GM12891 (cell line): ENCODE data around the gene SOBP.

Experiments
- DNase-seq: peaks from one replicate; pipeline ENCODE4 v3.0.0; 2011; ENCODE audit warnings: low spot score; ENCODE audit not compliant: insufficient read length
- FAIRE-seq: peaks from 2 replicates; lab custom pipeline; 2011; peaks lifted over from hg19 to GRCh38; lab: Jason Lieb, UNC
- PAX5 ChIP-seq: IDR thresholded peaks from 2 replicates; pipeline ENCODE4 v1.6.1; 2011; ENCODE audit warnings: low read length, moderate library complexity, mild to moderate bottlenecking; ENCODE audit not compliant: insufficient read depth, severe bottlenecking
- POLR2A ChIP-seq: IDR thresholded peaks from 2 replicates; pipeline ENCODE4 v1.6.1; 2011; ENCODE audit warnings: low read depth, low read length, control low read depth
- POLR2AphosphoS5 ChIP-seq: IDR thresholded peaks from 2 replicates; pipeline ENCODE4 v1.6.1; 2011; ENCODE audit warnings: low read depth, low read length, control low read depth
- POU2F2 ChIP-seq: IDR thresholded peaks from 2 replicates; pipeline ENCODE4 v1.6.1; 2011; ENCODE audit warnings: low read depth, mild to moderate bottlenecking, control low read depth, low read length, moderate library complexity
- SPI1 ChIP-seq: IDR thresholded peaks from 2 replicates; pipeline ENCODE4 v1.6.1; 2011; ENCODE audit warnings: low read depth, low read length, control low read depth
- TAF1 ChIP-seq: IDR thresholded peaks from 2 replicates; pipeline ENCODE4 v1.6.1; 2011; ENCODE audit warnings: low read depth, low read length, control low read depth

SOBP gene

DNA sequence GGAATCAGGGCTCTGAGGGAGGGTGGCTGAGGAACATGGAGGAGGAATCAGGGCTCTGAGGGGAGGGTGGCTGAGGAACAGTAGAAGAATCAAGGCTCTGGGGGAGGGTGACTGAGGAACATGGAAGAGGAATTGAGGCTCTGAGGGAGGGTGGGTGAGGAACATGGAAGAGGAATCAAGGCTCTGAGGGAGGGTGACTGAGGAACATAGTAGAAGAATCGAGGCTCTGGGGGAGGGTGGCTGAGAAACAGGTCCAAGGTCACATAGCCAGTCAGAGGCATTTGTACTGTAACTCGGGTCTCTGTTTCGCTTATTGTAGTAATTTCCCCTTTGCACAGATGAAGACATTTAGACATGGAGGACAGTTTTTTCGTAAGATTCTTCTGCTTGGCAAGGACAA is 164.8 kb downstream of the SOBP start:
- DNase-seq (no peak), FAIRE-seq (peak; percentile 41)
- TF ChIP-seq POU2F2, result no peak
- TF ChIP-seq TAF1, result no peak
- TF ChIP-seq POLR2AphosphoS5, result no peak
- no peak for TF ChIP-seq PAX5
- no peak for TF ChIP-seq SPI1
- no peak for TF ChIP-seq POLR2A

DNA sequence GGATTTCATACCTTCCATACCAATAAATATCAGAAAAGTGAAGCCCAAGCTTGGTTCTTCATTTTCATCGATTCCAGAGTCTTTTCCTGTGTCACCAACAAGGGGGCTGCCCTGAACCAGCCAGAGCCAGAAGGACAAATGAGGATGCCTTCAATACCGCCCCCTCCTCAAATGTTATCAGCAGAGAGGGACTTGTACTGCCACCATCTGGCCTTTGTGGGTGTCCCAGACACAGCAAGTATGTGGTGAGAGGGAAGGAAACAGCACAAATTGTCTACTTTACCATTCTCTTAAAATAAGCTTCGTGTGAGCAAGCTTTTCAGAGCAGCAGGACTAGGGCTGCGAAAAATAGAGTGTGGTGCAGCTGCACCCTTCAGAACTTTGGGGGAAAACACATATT is 165.3 kb downstream of the SOBP start:
- no peak for TF ChIP-seq POLR2A
- TF ChIP-seq TAF1, result no peak
- TF ChIP-seq POU2F2, result no peak
- no peak for TF ChIP-seq SPI1
- DNase-seq (no peak), FAIRE-seq (peak; percentile 85)

DNA sequence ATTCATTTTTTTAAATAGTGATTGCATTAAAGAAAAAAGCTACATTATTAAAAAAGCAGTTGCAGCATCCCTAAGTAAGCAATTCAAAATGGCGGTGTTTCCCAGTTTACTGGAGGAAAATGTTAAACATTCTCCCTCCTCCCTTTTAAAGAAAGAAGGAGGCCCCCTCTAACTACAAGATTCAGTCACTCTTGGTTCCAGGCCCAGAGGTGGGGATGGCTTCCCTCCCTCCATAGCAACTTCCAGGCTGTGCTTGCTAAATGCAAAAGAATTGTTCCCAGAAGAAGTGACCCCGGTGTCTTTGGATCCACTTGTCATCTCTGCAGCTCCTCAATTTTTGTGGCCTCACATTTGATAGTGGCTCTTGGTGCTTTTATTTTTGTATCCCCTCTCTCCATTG is 165.9 kb downstream of the SOBP start:
- no peak for TF ChIP-seq TAF1
- no peak for TF ChIP-seq SPI1
- no peak for TF ChIP-seq PAX5
- no peak for TF ChIP-seq POLR2AphosphoS5
- TF ChIP-seq POU2F2, result no peak
- no peak for TF ChIP-seq POLR2A
- FAIRE-seq, result no peak
- no peak for DNase-seq

DNA sequence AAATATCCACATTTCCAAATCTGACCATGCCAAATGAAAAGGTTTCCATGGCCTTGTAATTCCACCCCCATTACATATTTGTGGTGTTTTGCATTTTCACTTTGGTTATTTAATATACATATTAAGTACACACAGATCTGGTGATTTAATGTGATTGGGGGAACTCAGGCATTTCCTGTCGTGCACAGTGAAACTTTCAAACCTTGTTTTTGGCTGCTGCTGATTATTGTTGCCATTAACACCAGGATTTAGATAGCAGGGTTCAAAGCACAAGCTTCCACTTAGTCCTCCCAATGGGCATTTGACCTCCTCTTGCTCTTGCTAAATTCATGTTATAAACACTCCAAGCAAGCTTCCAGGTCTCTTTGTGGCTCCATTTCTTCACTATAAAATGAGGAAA is 166.5 kb downstream of the SOBP start:
- TF ChIP-seq SPI1 (peak; percentile 65; the same call in 1 of the 2 replicates), TAF1 (no peak)
- DNase-seq (no peak), FAIRE-seq (no peak)

DNA sequence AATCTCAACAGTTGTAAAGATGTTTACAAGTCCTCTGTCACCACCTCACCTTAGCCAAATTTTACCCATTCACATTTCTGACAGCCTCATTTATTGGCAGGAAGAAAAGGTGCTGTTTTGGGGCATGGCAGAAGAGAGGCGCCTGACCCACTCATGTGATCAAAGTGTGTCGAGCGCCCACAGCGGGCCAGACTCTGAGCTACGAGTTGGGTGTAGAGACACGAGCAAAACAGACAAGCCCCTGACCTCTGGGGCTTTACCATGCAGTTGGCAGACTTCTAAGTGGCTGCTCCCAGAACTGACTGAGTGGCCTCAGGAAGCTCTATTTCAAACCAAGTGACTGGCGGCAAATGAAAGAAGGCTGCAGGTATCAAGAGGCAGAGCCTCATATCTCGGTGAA is 167.0 kb downstream of the SOBP start:
- no peak for DNase-seq
- no peak for FAIRE-seq
- no peak for TF ChIP-seq POLR2A
- no peak for TF ChIP-seq POU2F2
- TF ChIP-seq PAX5, result no peak
- no peak for TF ChIP-seq TAF1
- no peak for TF ChIP-seq POLR2AphosphoS5
- TF ChIP-seq SPI1, result no peak

DNA sequence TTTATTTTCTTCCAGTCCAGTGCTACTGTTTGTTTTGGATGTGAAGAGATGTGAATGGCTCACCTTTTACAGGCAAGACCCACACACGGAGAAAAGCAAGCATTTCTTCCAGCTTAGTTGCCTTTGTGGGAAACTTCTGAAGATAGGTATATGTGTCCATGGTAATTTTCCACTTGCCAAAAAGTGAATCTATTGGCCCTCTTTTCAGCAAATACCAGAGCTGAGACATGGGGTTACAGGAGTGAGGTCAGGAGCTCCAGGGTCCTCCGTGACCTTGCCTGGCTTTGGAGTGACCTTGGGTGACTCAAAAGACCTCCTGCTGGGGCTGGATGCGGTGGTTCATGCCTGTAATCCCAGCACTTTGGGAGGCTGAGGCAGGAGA is 167.4 kb downstream of the SOBP start:
- no peak for FAIRE-seq
- DNase-seq, result no peak
- TF ChIP-seq POU2F2, result no peak
- TF ChIP-seq POLR2AphosphoS5, result no peak

DNA sequence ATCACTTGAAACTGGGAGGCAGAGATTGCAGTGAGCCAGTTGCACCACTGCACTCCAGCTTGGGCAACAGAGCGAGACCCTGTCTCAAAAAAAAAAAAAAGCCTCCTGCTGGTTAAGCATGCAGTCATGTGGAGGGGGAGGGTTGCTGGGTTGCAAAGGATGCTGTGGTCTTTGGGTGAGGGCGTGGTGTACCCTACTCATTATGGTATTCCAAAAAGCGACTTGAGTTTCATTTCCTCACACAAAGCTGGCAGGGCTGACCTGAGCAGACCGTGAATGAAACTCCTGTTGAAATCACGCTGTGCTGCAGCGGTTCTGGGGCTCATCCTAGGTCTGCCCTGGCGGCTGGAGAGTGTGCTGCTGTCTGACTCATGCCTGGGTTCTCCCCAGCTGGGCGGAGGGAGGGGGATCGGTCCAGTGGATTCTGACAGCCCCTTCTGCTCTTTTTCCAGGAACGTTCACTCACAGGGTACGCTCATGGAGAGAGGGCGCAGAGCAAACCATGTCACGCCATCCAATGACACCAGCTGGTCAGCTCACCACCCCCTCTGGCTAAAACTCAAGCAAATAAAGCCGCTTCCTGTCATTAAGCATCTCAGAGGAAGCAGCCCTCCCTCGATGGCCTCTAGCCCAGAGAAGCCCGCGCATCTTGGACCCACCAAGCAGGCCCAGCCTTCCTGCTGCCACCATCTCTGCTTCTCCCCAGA is 168.0 kb downstream of the SOBP start:
- peak; percentile 66; the same call in 1 of the 2 replicates for TF ChIP-seq TAF1
- TF ChIP-seq POLR2AphosphoS5, result peak; percentile 62; the same call in 1 of the 2 replicates
- peak; percentile 58; the same call in 1 of the 2 replicates for TF ChIP-seq POLR2A
- TF ChIP-seq SPI1, result peak; percentile 98
- peak; percentile 82 for TF ChIP-seq PAX5
- TF ChIP-seq POU2F2, result peak; percentile 71; the same call in 1 of the 2 replicates
- no peak for DNase-seq
- FAIRE-seq, result peak; percentile 99

DNA sequence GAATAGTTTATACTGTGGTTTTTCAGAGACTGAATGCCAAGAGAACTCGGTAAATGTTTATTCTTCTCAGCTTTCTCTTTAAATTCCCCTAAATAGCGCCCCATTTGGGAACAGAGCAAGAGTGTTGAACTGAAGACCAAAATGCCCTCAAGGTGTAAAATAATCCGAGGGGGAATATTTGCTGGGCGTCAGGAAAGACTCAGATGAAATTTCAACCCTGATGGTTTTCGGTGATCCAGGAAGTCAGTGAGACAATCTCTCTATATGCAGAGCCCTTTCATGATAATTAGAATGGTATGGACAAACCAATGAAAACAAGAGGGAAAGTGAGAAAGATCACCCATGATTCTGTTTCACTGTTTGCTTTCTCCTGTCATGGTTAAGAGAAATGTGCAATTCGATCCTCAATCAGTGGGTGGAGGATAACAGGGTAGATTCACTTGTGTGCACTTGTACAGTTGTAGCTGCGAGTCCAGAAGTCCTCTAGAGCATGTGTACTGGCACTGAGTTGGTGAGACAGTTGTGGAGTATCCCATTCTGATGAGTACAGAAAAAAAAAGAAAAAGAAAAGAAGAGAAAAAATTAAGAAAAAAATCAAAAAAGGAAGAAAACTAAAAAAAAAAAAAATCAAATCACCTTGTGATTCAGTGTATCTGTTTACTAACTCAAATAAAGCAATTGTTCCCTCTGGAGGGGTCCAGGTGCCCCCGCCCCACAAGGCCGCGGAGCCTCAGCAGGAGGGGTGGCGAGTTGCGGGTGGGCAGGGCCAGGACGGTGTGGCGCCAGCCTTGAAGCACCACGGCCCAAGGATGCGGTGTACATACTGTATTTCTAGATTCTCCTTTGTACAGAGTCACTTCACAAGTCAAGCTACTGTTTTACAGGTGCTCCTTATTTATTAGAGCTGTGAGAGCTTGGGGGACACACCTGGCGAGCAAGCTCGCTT is 169.3 kb downstream of the SOBP start:
- DNase-seq, result no peak
- no peak for TF ChIP-seq TAF1
- TF ChIP-seq SPI1, result no peak
- TF ChIP-seq PAX5, result no peak
- no peak for TF ChIP-seq POLR2AphosphoS5
- no peak for TF ChIP-seq POU2F2
- TF ChIP-seq POLR2A, result no peak
- peak; percentile 86 for FAIRE-seq

DNA sequence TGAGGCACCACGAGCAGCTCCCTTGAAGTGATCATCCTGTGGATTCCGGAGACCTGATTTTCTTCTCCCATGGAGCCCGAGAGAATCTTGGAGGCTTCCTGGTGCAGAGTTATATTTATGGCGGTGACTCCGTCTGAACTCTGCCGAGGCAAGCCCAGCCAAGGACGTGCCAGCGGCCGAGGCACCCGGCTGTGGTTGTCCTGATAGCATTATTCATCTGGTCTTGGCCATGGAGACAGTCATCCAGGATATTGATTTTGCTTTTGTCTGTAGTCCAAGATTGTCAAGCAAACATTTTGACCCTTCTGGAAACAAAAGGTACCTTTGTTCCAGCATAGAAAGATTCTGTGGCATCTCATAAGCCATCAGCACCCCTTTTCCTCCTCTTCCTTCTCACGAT is 170.9 kb downstream of the SOBP start:
- FAIRE-seq, result no peak
- no peak for TF ChIP-seq PAX5
- TF ChIP-seq TAF1, result no peak
- no peak for TF ChIP-seq SPI1
- no peak for TF ChIP-seq POU2F2
- TF ChIP-seq POLR2AphosphoS5, result no peak
- TF ChIP-seq POLR2A, result no peak
- no peak for DNase-seq
